ENCODE results near the gene ULK4.

- TF ChIP-seq MXI1 (IDR thresholded peaks at IDR 0.05; ENCODE audit: low read depth, low read length) (no peak), CTCF (IDR thresholded peaks at IDR 0.05) (no peak), GATA2 (CRISPR knock-in tag; IDR thresholded peaks at IDR 0.05) (no peak), EZH2phosphoT487 (IDR thresholded peaks at IDR 0.05; ENCODE audit: borderline replicate concordance, low read depth) (no peak), NFIC (IDR thresholded peaks at IDR 0.05; ENCODE audit: borderline replicate concordance) (no peak), NRF1 (IDR thresholded peaks at IDR 0.05; ENCODE audit: low read depth, low read length) (no peak), TAF1 (IDR thresholded peaks at IDR 0.05; ENCODE audit: borderline replicate concordance, low read depth, low read length) (no peak), PBX3 (IDR thresholded peaks at IDR 0.05) (no peak), IRF3 (IDR thresholded peaks at IDR 0.05; ENCODE audit: low read depth, low read length) (no peak), REST (IDR thresholded peaks at IDR 0.05; ENCODE audit: low read depth, low read length) (no peak), RFX5 (IDR thresholded peaks at IDR 0.05; ENCODE audit: low read length) (no peak), TEAD4 (IDR thresholded peaks at IDR 0.05; ENCODE audit: borderline replicate concordance, insufficient read depth) (no peak), ZBTB33 (IDR thresholded peaks at IDR 0.05; ENCODE audit: borderline replicate concordance, low read depth) (no peak)
Measured at GRCh38 chr3:41651718-41652117, 310.2 kb downstream of the ULK4 start.
